HT-29 (cell line): ENCODE results near the gene GLUL. TPM values are rescaled to one million over a fixed set of nuclear protein-coding genes. Genes with fewer than 3 reads are reported as not detected.

Experiments used
- DNase-seq: peaks from one replicate; pipeline ENCODE4 v3.0.0-alpha.2; 2015; ENCODE audit warnings: low spot score
- total RNA-seq: library from RNA; depleted of rRNA; stranded (reverse); fragments of >200 nt; shearing (Covaris generic); gene quantifications from 2 replicates; pipeline ENCODE4 v1.2.3, GENCODE V29; 2014; rRNA removed

GLUL gene
- total RNA-seq, result 212 and 243 TPM in 2 replicates

DNA sequence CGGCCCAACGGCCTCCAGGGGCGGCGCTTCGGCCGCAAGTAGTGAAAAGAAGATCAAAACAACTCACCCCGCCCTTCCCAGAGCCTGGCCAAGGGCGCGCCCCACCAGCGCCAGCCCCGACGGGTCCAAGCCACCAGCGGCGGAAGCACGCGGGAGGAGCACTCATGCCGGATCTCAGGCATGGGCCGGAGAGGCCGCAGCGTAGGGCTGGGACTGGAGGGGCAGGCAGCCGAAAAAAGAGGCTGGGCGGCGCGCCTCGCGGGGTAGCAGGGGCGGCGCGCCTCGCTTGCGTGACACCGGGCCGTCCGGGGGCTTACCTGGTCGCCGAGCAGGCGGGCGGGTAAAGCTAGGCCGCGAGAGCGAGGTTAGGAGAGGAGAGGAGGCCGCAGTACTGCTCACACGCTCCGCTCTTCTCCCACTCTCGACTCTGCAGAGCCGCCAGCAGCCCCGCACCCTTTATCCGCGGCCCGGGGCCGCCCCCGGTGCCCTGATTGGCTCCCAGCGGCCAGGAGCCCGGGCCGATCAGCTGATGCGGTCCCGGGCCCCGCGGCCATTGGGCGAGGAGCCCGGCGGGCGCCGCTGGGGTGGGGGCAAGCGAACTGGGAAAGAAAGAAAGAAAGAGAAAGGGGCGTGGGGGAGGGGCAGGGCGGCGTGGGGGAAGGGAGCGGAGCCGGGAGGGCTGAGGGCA is at the start of gene GLUL:
Gene GLUL (minus strand): TSS at position 429 of the 688 bp plus-strand sequence. CDS start 3,053 bp downstream, outside the sequence.
- peak; percentile 92 for DNase-seq

DNA sequence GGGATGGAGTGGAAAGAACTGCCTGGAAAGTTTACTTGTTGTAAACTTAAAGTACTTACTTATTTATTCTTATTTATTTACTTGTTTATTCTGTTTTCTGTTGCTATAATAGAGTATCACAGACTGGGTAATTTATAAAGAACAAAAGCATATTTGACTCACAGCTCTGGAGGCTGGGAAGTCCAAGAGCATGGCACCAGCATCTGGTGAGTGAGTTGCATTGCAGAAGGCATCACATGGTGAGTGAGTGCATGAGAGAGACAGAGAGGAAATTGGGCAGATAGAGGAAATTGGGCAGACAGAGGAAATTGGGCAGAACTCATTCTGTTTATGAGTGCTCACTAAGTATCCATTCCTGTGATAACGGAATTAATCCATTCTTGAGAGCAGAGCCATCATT is 46.7 kb upstream of the GLUL start:
- no peak for DNase-seq

DNA sequence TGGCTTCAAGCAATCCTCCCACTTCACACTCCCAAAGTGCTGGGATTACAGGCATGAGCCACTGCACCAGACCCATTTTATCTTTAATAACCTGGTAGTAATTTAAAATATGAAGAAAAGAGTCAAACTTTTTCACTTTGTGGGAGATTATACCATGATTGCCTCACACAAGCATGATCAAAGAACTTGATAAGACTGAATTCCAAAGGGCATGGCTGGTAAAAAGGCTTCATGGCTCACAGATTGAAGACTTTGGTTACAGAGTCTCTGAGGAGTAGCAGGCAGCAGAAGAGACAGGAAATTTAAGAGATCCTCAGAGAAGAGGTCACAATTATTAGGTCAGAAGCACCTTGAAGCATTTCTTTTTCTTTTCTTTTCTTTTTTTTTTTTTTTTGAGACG is 42.0 kb upstream of the GLUL start:
- no peak for DNase-seq

DNA sequence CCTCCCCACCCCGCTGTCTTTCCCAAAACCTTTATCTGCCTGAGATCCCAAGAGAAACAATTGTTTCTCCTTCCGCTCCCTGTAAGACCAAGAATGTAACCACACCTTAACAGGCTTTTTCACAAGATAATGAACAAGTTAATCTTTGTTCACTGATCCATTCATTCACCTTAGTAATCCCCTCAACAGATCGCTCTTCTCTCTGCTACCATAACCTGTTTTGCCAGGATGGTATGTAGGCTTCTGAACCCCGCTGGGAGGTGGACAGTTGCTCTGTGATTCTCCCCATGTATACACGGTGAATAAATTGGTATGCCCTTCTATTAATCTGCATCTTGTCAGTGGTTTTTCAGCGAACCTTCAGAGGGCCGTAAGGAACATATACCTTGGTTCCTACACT is 39.7 kb upstream of the GLUL start:
- no peak for DNase-seq

DNA sequence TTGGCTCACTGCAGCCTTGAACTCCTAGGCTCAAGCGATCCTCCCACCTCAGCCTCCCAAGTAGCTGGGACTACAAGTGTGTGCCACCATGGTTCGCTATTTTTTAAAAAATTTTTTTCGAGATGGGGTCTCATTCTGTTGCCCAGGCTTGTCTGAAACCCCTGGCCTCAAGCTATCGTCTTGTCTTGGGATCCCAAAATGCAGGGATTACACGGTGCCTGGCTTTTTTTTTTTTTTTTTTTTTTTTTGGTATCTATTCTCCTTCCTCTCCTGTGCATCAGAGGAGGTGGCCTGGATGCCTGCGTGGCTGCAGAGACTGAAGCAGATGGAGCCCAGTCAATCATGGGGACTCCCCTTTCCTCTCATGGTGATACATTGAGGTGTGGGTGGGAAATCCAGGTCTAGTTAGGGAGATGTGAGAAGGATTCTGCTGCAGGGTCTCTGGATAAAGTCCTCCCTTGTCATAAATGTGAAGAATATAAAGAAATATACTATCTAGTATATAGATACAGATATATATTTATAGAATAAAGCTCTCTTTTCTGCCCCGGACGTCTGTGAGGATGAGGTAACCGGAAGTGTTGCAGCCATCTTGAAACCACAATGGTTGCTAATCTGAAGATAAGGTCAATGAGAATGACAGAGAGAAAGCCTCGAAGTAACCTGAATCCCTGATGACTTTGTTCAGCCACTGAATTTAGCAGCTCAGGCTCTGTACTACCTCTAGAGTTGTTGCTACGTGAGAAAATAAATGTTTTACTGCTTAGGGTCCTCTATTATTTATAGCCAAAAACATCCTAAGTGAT is 38.9 kb upstream of the GLUL start:
- no peak for DNase-seq

DNA sequence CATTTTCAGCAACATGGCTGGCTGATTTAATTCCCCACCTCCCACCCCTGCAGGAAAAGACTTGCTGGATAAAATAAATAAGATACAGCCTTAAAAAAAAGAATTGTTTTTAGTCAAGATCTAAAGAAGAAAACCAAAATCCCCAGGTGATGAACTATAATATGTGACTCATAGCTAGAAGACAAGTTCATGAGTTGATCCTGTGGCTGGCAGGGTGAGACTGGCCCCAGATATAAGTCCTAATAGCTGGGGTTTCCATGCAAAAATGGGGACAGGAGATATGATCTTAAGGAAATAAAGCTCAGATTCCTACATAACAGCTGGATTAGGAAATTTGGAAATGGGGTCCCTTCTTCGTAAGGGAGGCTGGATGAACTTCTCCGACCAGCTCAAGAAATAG is 36.5 kb upstream of the GLUL start:
- DNase-seq, result no peak

DNA sequence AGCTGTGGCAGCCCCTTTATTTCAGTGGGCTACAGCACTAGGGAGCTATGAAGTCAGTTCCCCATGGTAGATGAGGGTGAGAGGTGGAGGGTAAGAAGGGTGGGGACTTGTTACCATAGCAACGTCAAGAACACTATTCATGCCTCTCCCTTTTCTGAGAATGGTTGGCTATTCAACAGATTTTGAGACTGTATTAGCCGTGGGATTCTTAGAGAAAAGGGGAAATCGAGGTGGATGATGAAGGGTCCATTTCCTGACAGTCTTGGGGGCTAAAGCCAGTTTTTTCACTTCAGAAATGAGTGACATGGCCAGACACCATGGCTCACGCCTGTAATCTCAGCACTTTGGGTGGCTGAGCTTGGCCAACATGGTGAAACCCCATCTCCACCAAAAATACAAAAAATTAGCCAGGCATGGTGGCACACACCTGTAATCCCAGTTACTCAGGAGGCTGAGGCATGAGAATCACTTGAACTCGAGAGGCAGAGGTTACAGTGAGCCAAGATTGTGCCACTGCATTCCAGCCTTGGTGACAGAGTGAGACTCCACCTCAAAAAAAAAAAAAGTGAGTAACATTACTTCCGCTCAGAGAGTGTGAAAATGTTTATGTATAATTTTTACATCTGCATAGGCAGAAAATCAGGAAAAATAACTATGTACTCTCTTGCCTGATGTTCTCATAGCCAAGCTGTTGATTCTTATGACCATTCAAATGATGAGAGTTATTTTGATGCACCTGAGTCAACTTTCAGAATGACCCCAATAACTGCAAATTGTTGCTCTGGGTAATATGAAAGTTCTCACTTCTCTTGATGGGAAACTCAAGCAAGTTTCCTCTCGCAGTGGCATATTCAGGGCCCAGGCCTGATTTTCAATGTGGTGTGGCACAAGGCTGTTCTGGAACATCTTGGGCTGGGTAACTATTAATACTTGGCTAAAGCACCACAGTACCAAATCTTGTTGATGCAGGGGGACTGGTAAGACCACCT is 35.1 kb upstream of the GLUL start:
- no peak for DNase-seq

DNA sequence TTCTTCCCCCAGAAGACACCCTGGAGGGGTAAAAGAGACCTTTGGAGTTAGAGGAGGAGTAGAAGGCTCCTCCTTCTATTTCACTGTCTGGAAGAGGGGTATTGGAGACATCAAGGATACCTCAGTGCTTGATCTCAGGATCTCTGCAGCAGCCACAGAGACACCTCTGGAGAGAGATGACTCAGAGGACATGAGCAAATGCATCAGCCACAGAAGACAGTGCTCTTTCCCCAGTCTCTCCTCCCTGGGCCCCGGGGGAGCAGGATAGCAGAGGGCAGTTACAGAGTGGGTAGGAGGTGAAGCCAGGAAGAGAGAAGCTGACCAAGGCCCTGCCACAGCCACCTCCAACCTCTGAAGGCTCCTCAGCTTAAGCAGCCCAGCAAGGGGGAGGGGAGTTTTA is 24.2 kb upstream of the GLUL start:
- no peak for DNase-seq

DNA sequence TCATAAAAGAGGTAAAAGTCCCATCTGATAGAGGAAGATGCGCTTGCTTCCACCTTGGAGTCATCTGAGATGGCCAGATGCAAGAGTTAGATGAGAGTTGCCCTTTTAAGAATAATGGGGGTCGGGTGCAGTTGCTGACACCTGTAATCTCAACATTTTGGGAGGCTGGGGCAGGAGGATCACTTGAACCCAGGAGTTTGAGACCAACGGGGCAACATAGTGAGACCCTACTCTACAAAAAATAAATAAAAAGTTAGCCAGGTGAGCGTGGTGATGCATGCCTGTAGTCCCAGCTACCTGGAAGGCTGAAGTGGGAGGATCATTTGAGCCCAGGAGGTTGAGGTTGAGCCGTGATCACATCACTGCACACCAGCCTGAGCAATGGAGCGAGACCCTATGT is 22.4 kb upstream of the GLUL start:
- no peak for DNase-seq

DNA sequence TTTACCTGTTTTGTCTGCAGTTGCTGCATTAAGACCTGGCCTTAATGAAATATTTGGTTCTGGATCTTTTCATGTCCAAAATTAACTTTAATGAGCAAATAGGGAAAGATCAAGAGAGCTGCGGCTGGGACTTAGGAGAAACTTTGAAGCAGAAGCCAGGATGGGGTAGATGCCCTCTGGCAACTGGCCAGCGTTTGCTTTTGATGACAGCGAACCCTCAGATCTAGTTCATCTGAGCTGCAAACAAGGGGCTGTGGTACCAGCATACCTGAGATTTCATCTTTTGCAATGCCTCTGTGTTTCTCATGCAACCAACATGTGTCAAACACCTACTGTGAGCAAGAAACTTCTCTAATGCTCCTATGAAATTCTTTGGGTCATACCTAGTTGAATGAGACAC is 21.9 kb upstream of the GLUL start:
- no peak for DNase-seq

DNA sequence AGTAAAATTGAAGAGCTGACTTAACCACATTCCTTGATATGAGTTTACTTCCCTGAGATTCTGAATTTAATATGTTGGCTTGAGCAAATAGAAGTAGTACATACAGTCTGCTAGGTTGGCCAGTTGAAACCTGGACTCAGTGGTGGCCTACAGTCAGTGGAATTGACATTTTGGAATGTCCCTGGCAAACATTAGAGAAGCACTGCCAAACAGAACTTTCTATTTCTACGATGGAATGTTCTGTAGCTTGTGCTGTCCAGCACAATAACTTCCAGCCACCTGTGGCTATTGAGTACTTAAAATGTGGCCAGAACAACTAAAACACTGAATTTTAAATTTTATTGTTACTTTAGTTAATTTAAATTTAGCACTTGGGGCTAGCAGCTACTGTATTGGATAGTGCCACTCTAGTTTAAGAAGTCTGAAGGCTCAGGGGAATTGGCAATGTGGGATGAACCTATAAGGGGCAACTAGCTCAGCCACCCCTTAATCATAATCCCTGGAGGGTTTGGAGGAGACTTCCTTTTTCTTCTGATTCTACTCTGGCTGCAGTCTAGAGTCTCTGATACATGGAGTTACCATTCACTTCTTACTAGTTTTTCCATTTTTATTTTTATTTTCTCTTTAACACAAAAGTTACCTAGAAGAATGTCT is 19.2 kb upstream of the GLUL start:
- DNase-seq, result no peak

DNA sequence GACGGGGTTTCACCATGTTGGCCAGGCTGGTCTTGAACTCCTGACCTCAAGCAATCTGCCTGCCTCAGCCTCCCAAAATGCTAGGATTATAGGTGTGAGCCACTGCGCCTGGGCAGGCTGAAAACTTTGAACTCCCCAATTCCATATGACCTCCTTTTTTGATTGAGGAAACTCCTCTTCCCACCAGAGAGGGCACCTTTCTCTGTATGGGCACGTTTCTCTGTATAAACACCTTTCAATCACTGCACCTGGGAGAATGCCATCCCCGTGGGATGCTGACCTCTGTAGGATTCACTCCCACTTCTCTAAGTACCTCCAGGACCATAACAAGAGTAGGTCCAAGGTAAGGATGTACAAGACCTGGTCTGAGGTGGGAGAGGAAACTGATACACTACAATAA is 18.5 kb upstream of the GLUL start:
- no peak for DNase-seq

DNA sequence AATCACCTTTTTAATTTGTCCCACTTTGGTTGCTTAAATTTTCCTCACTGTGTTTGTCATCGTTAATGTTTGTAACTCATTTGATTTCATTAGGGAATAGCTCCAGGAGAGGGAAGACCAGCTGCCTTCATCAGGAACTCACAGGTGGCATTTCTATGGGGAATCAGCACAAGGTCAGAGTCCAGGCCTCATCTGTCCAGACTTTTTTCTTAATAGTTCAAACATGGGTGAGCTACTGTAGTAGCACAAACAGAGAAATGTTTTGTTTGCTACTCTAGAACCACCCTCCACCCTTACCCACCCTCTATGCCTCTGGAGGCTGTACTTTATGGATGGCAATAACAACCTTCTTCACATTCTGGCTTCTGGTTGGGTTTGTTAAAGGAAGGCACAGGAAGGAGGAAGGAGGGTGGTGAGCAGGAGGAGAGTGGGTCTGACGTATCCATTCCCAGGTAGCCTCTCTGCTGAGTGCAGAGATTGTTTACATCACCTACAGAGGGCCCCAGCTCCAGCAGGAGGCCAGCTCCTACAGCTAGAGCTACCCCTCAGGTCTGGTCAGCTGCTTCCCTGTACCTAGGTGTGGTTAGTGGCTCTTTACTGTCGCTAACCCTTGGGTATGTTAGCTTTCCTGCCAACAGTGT is 17.0 kb upstream of the GLUL start:
- DNase-seq, result peak; percentile 80

DNA sequence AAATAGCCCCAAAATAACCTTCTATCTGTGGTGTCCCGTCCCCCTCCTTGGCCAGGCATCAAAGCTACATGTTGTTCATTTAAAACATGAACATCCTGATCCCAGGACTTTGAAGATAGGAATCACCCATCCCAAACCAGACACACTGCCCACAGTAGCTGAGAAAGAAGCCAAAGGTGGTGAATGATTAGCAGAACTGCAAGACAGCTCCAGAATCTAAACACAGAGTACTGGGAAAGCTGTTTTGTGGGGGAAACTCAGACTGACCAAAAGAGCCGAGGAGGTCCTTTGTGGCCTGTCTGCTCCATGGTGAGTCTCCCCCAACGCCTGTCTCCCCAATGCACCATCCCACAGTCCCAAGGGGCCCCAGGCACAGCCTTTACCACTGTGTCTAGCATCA is 16.1 kb upstream of the GLUL start:
- DNase-seq, result no peak

DNA sequence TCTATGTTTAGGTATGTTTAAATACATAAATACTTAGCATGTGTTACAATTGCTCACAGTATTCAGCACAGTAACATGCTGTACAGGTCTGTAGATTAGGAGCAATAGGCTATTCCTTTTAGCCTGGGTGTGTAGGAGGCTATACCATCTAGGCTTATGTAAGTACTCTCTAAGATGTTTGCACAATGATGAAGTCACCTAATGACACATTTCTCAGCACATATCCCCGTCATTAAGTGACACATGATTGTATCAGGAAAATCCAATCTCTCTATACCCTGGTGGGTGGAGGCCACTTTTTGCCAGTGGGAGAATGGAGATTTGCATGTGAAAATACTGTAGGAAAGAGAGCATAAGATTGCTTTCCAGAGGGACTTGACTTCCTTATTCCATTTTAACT is 14.4 kb upstream of the GLUL start:
- no peak for DNase-seq

DNA sequence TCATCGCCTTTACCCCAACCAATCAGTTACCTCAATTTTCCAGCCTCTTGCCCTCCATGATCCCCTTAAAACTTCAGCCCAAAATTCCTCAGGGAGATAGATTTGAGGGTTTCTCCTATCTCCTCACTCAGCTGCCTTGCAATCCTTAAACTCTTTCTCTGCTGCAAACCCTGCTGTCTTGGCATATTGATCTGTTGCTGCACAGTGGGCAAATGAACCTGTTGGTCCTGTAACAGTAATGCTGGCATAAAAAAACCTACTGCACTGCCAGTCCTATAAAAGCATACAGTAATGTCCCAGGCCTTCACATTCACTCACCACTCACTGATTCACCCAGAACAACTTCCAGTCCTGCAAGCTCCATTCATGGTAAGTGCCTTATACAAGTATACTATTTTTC is 14.0 kb upstream of the GLUL start:
- no peak for DNase-seq

DNA sequence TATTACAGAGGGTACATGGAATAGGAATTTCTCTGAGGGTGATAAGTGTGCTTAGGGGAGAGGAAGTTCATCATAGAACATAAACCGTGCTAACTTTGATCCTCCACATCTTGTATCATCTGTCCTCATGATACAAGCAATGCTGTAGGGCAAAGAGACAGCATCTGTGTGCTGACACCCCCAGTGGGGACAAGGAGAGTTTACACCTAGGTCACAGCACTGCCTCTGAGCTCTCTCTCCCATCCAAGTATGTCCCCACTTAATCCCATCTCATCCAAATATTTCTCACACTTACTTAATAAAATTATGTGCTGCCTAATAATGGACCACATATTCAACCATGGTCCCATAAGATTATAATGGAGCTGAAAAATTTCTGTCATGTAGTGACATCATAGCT is 13.2 kb upstream of the GLUL start:
- no peak for DNase-seq

DNA sequence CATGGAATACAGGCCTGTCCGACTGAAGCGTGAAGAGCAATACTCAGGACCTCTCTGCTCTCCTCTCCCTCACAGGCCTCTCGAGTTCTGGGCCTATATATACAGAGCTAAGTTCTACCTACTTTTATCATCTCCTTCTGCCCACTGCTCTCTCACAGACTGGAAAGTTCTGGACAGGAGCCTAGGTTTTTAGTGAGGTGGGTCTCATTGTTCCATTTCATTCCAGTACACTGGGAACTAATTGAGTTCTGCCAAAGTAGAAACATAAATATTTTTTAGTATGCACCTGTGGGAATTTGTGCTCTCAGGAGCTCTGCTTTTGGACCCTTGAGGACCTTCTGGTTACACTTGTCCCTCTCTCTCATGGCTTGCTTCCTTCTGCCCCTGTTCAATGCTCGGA is 9.0 kb upstream of the GLUL start, which contains the start of gene TEDDM1:
Gene TEDDM1 (minus strand): TSS at position 101 of the 400 bp plus-strand sequence. CDS start 182 bp downstream, outside the sequence.
- no peak for DNase-seq

DNA sequence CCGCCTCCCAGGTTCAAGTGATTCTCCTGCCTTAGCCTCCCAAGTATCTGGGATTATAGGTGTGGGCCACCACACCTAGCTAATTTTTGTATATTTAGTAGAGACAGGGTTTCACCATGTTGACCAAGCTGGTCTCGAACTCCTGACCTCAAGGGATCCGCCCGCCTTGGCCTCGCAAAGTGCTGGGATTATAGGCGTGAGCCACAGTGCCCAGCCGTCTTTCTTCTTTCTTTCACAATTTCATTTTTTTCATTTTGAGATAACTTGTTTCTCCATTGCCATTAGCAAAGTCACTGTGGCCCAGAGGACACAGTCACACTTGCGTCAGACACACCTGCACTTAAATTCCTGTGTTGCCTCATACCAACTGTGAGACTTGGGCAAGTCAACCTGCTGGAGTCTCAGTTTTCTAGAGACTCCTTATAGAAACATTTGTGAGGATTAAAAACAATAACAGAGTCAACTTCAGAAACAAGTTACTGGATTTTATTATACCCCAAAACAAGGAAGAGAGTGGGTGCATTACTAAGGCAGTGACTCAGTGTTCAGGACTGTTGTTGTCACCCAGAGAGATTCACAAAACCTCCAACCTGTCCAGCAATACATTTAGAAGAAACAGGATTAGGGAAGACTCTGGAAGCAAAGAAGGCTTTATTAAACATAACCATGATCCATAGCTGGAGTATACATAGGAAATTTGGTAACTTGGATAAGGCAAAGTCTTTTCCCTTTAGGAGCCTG is 6.2 kb upstream of the GLUL start:
- no peak for DNase-seq

DNA sequence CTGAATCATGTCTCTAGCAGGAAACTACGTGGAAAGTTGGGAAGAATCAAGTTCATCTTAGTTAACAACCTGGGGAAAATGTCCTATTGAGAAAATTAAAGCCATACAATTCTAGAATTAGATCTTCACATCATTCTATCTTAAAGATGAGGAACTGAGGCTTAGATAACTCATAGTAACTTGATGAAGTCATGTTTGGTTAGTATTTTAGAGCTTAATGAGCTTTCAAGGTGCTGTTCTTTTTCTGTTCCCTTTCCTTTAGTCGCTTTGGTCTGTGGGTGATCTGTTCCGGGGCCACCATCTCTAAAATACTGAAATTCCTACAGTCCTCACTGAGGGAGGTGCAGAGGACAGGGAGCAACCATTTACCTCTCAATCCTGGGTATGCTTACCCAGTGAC is 4.3 kb upstream of the GLUL start:
- DNase-seq, result no peak
